Rectal smooth muscle tissue (tissue), 1 donor: ENCODE measurements around the gene KRT8.

Experiments used
- H3K27ac ChIP-seq: one replicate; pipeline ENCODE4 v1.7.0; 2013; ENCODE audit warnings: low read depth, low read length, inconsistent platforms
- H3K27me3 ChIP-seq: one replicate; pipeline ENCODE4 v1.7.0; 2013; ENCODE audit warnings: low read length; ENCODE audit not compliant: control insufficient read depth, insufficient read depth
- H3K36me3 ChIP-seq: one replicate; pipeline ENCODE4 v1.7.0; 2013; ENCODE audit warnings: low read length; ENCODE audit not compliant: control insufficient read depth, insufficient read depth
- H3K4me1 ChIP-seq: one replicate; pipeline ENCODE4 v1.7.0; 2013; ENCODE audit warnings: low read length; ENCODE audit not compliant: control insufficient read depth, insufficient read depth
- H3K4me3 ChIP-seq: one replicate; pipeline ENCODE4 v1.7.0; 2013; ENCODE audit warnings: low read length
- H3K9ac ChIP-seq: one replicate; pipeline ENCODE4 v1.7.0; 2013; ENCODE audit warnings: low read length

KRT8 gene

DNA sequence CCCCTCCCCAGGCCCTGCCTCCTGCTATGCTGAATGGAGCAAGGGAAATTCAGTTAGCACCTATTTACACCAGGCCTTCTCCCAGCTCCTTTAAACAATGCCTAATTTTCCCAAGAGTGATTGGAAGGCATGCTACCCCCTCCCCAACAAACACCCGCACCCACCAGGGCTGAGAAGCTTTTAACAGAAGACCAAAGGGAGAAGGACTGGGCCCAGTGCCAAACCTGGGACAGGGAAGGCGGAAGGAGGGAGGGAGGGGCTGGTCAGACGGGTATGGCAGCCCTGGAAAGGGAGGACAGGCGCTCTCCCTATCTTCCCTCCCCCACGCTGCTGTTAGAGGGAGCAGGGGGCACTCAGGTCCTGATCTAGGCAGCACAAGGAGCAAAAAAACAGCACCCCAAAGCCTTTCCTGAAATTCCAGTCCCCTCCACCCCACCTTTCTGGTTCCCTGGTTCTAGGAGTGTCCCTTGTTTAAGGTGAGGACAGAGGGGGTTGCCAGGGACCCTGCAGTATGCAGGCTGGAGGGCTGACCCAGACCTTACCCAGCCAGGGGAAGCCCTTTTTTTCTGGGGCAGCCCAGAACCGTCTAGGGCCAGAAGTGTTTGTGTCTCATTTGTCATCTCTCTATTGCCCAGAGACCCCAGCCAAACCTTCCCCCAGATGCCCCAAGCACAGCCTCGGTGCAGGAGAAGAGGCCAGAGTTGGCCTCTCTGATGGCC lies 2.4 kb upstream of the KRT8 start:
- Histone ChIP-seq H3K4me3 (peak overlapping the region; percentile 12), H3K27me3 (no peaks in the 10 kb centered on the region), H3K27ac (peak overlapping the region; percentile 37), H3K36me3 (no peaks in the 10 kb centered on the region), H3K4me1 (no peaks in the 10 kb centered on the region), H3K9ac (peak overlapping the region; percentile 30)

DNA sequence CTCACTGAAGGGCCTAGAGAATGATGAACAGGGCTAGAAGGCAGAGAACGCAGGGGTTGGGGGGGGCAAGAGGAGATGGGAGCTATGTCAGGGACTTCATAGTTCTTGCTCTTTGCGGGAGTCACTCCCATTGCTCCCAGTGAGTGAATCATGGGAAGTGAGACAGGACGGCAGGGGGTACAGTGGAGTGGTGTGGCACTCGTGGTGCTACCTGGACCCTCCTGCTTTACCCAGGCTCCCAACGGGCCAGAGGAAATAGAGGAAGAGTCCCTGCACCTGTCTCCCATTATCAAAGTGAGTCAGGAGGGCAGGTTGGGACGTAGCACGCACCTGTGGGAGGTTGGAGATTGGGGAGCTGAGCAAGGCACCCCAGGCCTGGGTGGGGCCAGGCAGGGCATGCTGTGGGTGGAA lies 1.3 kb upstream of the KRT8 start:
- Histone ChIP-seq H3K27ac (no peak overlapping the region), H3K4me1 (no peaks in the 10 kb centered on the region), H3K9ac (no peak overlapping the region), H3K36me3 (no peaks in the 10 kb centered on the region), H3K27me3 (no peaks in the 10 kb centered on the region), H3K4me3 (no peak overlapping the region)

DNA sequence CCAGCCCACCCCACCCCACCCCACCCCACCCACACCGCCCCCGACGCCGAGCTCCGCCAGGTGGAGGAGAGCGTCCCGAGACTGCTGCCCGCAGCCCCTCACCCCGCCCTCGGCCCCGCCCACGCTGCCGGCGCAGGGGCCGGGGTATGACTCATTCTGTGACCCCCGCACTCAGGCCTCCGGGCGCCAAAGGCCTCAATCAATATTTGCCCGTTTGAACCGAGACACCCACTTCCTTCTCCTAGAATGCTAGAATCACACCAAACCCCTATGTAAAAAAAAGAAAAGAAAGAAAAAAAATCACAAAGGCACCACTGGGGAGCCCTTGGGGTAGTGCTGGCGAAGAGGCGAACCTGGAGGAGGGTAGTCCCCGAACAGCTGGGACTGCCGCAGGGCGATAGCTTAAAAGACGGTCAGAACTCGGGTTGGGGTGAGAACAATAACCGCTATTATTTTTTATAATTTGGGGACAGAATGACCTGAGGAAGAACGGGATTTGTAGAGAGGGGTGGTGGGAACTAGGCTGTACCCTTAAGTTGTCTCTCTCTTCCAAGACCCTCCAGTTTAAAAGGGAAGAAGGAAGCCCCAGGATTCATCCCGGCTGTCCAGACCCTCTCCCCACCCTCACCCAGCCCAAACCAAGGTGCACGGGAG lies 894 bp downstream of the KRT8 start:
- H3K27me3 ChIP-seq = no peaks in the 10 kb centered on the region
- peaks cover 8% of the 10 kb centered on the region for H3K36me3 ChIP-seq
- peak overlapping the region; percentile 76 for H3K27ac ChIP-seq
- H3K4me1 ChIP-seq = no peaks in the 10 kb centered on the region
- H3K9ac ChIP-seq = peak overlapping the region; percentile 45
- peak overlapping the region; percentile 56 for H3K4me3 ChIP-seq

DNA sequence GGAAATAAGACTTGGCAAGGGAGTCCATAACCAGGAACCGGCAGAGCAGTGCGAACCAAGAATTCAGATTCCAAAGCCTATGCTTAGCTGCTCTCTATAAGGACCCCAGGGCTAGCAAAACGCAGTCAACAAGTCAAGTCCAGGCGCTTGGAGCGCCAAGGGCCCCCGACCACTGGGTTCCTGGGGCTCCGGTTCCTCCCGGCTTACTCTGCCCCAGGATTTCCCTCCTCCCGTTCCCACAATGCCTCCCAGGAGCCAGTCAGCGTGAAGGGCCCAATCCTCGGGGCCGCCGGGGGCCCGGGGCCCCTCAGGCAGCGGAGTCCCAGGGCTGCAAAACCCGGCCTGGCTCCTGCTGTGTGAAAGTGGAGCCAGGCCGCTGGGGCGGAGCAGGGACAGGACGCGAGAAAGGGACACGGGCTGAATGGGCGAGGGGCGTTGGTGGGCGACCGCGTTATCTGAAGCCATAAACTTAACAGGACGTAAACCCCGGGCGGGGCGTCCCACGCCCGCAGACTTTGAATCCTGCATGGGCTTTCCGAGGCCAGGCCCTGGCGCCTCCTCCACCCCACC lies 1.5 kb downstream of the KRT8 start:
- Histone ChIP-seq H3K27ac (peak overlapping the region; percentile 74), H3K4me3 (peak overlapping the region; percentile 74), H3K27me3 (no peaks in the 10 kb centered on the region), H3K4me1 (no peaks in the 10 kb centered on the region), H3K9ac (peak overlapping the region; percentile 57), H3K36me3 (peaks cover 8% of the 10 kb centered on the region)

DNA sequence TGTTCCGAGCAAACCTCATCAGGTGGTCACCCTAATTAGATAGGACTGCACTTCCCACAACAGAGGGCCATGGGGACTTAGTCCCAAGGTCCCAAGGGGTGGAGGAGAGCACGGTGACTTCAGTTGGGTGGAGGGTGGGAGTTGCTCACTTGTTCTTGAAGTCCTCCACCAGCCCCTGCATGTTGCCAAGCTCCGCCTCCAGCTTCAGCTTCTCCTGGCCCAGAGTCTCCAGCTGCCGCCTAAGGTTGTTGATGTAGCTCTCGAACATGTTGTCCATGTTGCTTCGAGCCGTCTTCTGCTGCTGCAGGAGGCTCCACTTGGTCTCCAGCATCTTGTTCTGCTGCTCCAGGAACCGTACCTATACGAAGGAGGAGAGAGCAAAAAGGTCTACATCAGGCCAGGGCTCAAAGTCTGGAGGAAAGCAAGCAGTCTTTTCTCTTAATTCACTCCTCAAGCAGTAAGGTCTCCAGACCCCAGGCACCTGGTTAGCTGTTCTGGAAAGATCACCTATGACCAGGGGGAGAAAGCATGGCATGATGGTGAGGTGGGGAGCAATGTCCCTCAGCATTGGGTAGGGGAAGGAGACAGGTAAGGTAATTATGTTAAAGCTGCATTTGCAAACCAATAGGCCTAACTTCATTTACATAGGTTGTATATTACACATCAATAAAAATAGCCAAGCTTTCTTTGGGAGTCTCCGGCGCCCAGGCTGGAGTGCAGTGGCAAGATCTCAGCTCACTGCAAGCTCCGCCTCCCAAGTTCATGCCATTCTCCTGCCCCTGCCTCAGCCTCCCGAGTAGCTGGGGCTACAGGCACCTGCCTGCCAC lies 2.9 kb downstream of the KRT8 start:
- Histone ChIP-seq H3K4me1 (no peaks in the 10 kb centered on the region), H3K27ac (no peak overlapping the region), H3K9ac (peak overlapping the region; percentile 57), H3K36me3 (peaks cover 8% of the 10 kb centered on the region), H3K27me3 (no peaks in the 10 kb centered on the region), H3K4me3 (peak overlapping the region; percentile 40)

DNA sequence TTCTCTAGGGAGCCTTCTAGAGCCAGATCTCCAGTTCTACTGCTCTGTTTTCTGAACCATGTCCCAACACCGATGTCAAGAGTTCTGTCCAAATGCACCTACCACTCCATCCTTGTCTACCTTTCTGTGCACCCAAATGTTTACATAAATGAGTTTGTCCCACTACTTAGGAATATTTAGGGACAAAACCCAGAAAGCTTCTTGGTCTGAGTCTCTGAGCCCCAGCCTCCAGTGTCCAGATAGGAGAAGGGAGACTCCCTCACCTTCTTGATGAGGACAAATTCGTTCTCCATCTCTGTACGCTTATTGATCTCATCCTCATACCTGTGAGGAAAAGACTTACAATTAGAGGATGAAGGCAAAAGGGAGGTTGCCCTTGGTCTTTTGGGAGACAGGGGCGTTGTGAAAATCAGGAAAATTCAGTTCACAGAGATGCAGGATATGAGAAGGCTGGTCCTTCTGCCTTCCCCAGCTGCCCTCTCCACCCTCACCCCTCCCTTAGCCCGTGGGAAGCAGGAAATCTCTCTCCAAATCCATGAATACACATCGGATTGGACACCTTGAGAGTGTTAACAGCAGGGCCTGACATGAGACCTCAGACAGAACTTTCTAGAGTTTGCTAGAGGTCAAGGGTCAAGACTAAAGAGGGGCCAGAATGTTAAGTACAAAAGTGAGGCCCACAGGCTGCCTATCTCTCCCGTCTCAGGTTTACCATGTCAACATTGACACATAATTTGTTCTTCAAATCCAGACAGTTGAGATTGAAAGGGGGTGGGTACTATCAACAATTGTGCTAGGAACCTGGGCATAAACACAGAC lies 3.8 kb downstream of the KRT8 start:
- no peak overlapping the region for H3K9ac ChIP-seq
- H3K27me3 ChIP-seq = no peaks in the 10 kb centered on the region
- H3K27ac ChIP-seq = no peak overlapping the region
- H3K36me3 ChIP-seq = peaks cover 8% of the 10 kb centered on the region
- no peaks in the 10 kb centered on the region for H3K4me1 ChIP-seq
- H3K4me3 ChIP-seq = peak overlapping the region; percentile 40

GRCh38 chr12:52900166-52900895 lies 4.5 kb downstream of the KRT8 start:
- H3K27me3 ChIP-seq = no peaks in the 10 kb centered on the region
- no peaks in the 10 kb centered on the region for H3K4me1 ChIP-seq
- no peak overlapping the region for H3K9ac ChIP-seq
- no peak overlapping the region for H3K27ac ChIP-seq
- peaks cover 8% of the 10 kb centered on the region for H3K36me3 ChIP-seq
- no peak overlapping the region for H3K4me3 ChIP-seq

- no peak overlapping the region for H3K9ac ChIP-seq
- H3K27ac ChIP-seq = no peak overlapping the region
- H3K4me1 ChIP-seq = no peaks in the 10 kb centered on the region
- H3K27me3 ChIP-seq = no peaks in the 10 kb centered on the region
- H3K36me3 ChIP-seq = peaks cover 8% of the 10 kb centered on the region
- no peak overlapping the region for H3K4me3 ChIP-seq
Measured at GRCh38 chr12:52899338-52900035, 5.4 kb downstream of the KRT8 start.

DNA sequence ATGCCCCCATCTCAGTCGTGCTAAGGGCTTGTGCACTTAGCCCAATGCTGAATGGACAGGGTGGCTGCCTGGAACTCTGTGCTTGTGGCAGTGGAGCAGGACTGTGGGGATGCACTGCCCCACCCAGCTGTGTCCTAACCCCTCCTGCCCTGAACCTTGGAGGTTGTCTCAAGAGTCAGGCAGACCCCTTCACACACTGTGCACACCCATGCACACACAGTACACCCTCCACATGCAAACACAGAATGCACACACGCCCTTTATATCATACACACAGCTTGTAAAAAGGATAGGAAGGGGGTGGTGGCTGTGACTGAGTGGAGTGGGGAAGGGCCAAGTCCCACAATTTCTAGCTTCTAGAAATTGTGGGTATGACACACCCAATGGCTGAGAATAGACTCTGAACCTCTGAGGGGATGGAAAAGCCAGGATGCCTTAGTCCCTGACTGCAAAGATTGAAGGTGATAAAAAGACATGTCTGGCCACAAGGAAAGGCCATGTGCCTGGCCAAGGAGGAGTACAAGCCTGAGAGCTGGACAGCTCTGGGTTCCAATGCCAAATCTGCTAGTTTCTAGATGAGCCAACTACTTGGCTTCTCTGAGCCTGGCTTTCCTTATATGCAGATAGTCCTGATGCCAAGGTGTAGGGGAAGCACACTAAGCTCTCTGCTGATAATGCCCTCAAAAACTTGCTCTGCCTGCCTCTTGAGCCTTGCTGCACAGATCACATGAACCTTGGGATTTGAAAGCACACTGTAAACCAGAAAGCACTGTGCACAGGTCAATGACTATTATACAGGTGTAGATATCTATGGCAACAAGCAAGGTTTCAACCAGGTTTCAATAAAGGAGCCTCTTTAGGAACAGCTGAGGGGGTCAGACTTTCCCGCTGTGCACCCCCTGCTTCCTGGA lies 8.4 kb downstream of the KRT8 start:
- Histone ChIP-seq H3K27ac (no peak overlapping the region), H3K9ac (peak overlapping the region; percentile 30), H3K4me1 (no peaks in the 10 kb centered on the region)

DNA sequence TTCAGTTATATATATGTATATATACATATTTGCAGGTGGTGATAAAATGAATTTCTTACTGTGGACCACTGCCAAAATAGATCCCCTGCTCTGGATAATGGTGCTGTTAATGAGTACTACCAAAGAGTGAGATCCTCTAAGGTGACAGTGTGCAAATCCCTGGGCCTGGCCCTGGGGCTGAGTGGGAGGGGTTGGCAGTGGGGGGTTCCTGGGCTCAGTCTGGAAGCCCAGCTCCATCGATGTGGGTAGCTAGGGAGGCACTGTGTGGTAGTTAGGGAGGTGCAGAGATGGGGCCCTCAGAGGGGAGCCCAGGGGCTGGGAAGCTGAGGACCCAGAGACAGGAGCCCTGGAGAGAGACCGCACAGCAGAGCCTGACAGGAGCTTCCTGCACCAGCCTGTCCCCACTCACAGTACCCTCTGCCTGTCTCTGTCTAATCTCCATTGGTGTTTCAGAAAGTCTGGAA lies 9.1 kb downstream of the KRT8 start:
- Histone ChIP-seq H3K36me3 (peaks cover 6% of the 10 kb centered on the region), H3K9ac (no peak overlapping the region), H3K4me3 (no peak overlapping the region), H3K27ac (no peak overlapping the region), H3K4me1 (no peaks in the 10 kb centered on the region), H3K27me3 (no peaks in the 10 kb centered on the region)

More for the DNA sequence above, 8.4 kb downstream of the KRT8 start:
- Histone ChIP-seq H3K4me3 (no peak overlapping the region), H3K36me3 (peaks cover 8% of the 10 kb centered on the region), H3K27me3 (no peaks in the 10 kb centered on the region)
